HCT116 (cell line): Measurements from ENCODE around the gene COL23A1. TPM values are rescaled to one million over a fixed set of nuclear protein-coding genes. Genes with fewer than 3 reads are reported as not detected.

Source experiments
- ATAC-seq: fragments of 200-7000 bp; cut with Tn5 transposase; 2 replicates; pipeline ENCODE4 v1.9.1; 2020; ENCODE audit warnings: mild to moderate bottlenecking, moderate library complexity
- BruUV-seq: library from RNA; stranded (reverse); fragments of 400-500 nt; replicated peaks from 2 replicates; lab custom pipeline; 2021; lab: Mats Ljungman, UMichigan
- CTCF ChIA-PET: fragments of 300-600 bp; sonication (Branson Sonifier 250); formaldehyde crosslinking; loops from one replicate; lab custom pipeline; 2021; ENCODE audit warnings: antibody characterized with exemption; lab: Charles Lee
- POLR2A ChIA-PET: fragments of 300-600, 350-600 bp; sonication (Branson Sonifier 250); formaldehyde crosslinking; loops from one replicate; lab custom pipeline; 2021; ENCODE audit warnings: antibody characterized with exemption; lab: Charles Lee
- RAD21 ChIA-PET, 2 experiments: fragments of 300-600 bp; sonication (Branson Sonifier 250); formaldehyde crosslinking; loops; one replicate each; lab custom pipeline; 2023; ENCODE audit warnings: low total read pairs in 2 of 2; ENCODE audit not compliant: uncharacterized antibody in 2 of 2, unreplicated experiment in 2 of 2, low non-redundant PET in 1 of 2; lab: Charles Lee
- DNase-seq: peaks from one replicate; pipeline ENCODE4 v3.0.0-alpha.2; 2010; ENCODE audit warnings: low read depth, low spot score
- H2AFZ ChIP-seq: fragments of 200-600 bp; shearing (Covaris generic), sonication (generic); 2 replicates; pipeline ENCODE4 v1.6.1; 2017; ENCODE audit warnings: low read depth, mixed run types, mixed read lengths, antibody characterized with exemption, low read length; ENCODE audit not compliant: poor library complexity, severe bottlenecking
- H3K27ac ChIP-seq: 2 replicates; pipeline ENCODE4 v1.5.1; 2012; ENCODE audit warnings: low read depth, low read length
- H3K27me3 ChIP-seq: fragments of 200-600 bp; sonication (generic); 2 replicates; pipeline ENCODE4 v1.6.1; 2016; ENCODE audit warnings: mixed run types, low read length, mixed read lengths; ENCODE audit not compliant: insufficient read depth
- H3K36me3 ChIP-seq, 2 experiments: fragments of 200-500 bp in 1 of 2; fragments of 200-600 bp in 1 of 2; sonication (Bioruptor generic) in 1 of 2; sonication (generic) in 1 of 2; 2 replicates each; pipeline versions ENCODE4 v1.5.1 to v1.6.1; 2014 to 2016; ENCODE audit warnings: low read length in 2 of 2, inconsistent platforms in 1 of 2, mixed read lengths in 1 of 2, mixed run types in 1 of 2; ENCODE audit not compliant: insufficient read depth in 2 of 2, control insufficient read depth in 1 of 2
- H3K4me1 ChIP-seq, 2 experiments: fragments of 200-600 bp in 1 of 2; sonication (generic) in 1 of 2; 2 replicates each; pipeline versions ENCODE4 v1.5.1 to v1.6.1; 2012 to 2017; ENCODE audit warnings: low read length in 2 of 2, inconsistent platforms in 1 of 2, mild to moderate bottlenecking in 1 of 2, mixed read lengths in 1 of 2, mixed run types in 1 of 2, moderate library complexity in 1 of 2; ENCODE audit not compliant: insufficient read depth in 2 of 2, control insufficient read depth in 1 of 2
- H3K4me2 ChIP-seq: fragments of 200-600 bp; sonication (generic); 2 replicates; pipeline ENCODE4 v1.6.1; 2017; ENCODE audit warnings: mixed run types, low read length, mixed read lengths
- H3K4me3 ChIP-seq, 2 experiments: fragments of 200-600 bp in 1 of 2; sonication (generic) in 1 of 2; replicated peaks in 1 of 2; 2 replicates each; pipeline ENCODE4 v1.5.1; 2011 to 2016; ENCODE audit warnings: low read length in 2 of 2, control low read depth in 1 of 2, low read depth in 1 of 2, mild to moderate bottlenecking in 1 of 2, mixed read lengths in 1 of 2, mixed run types in 1 of 2
- H3K79me2 ChIP-seq: fragments of 200-600 bp; sonication (generic); 2 replicates; pipeline ENCODE4 v1.6.1; 2017; ENCODE audit warnings: mild to moderate bottlenecking, mixed run types, low read length, moderate library complexity, mixed read lengths; ENCODE audit not compliant: insufficient read depth
- H3K9ac ChIP-seq: fragments of 200-600 bp; sonication (generic); 2 replicates; pipeline ENCODE4 v1.6.1; 2016; ENCODE audit warnings: low read length, mixed read lengths
- H3K9me2 ChIP-seq: fragments of 200-600 bp; sonication (generic), shearing (Covaris generic); 2 replicates; pipeline ENCODE4 v1.6.1; 2017; ENCODE audit warnings: mixed run types, mild to moderate bottlenecking, moderate library complexity; ENCODE audit not compliant: insufficient read depth
- H3K9me3 ChIP-seq, 2 experiments: fragments of 200-500 bp in 1 of 2; fragments of 200-600 bp in 1 of 2; sonication (Bioruptor generic) in 1 of 2; sonication (generic) in 1 of 2; 2 replicates each; pipeline ENCODE4 v1.6.1; 2014 to 2017; ENCODE audit warnings: low read length in 2 of 2, mixed read lengths in 2 of 2, inconsistent platforms in 1 of 2, low read depth in 1 of 2, mild to moderate bottlenecking in 1 of 2, mixed run types in 1 of 2, moderate library complexity in 1 of 2; ENCODE audit not compliant: control insufficient read depth in 1 of 2, insufficient read depth in 1 of 2
- H4K20me1 ChIP-seq: fragments of 200-600 bp; sonication (generic), shearing (Covaris generic); 2 replicates; pipeline ENCODE4 v1.6.1; 2017; ENCODE audit warnings: mixed run types, mild to moderate bottlenecking, moderate library complexity; ENCODE audit not compliant: insufficient read depth
- EZH2phosphoT487 ChIP-seq: fragments of 200-600 bp; IDR thresholded peaks from 2 replicates; pipeline ENCODE4 v1.6.1; 2018; ENCODE audit warnings: antibody characterized with exemption, borderline replicate concordance
- FOSL1 ChIP-seq: IDR thresholded peaks from 2 replicates; pipeline ENCODE4 v1.6.1; 2012; ENCODE audit warnings: low read depth
- SIN3A ChIP-seq: IDR thresholded peaks from 2 replicates; pipeline ENCODE4 v1.6.1; 2012; ENCODE audit warnings: low read depth
- YY1 ChIP-seq: IDR thresholded peaks from 2 replicates; pipeline ENCODE4 v1.6.1; 2011; ENCODE audit warnings: low read length, low read depth, moderate library complexity, mild to moderate bottlenecking; ENCODE audit not compliant: insufficient replicate concordance; ENCODE audit errors: extremely low read depth
- ZFX ChIP-seq: fragments of 450-650 bp; IDR thresholded peaks from 2 replicates; pipeline ENCODE4 v1.6.1; 2017
- ZNF274 ChIP-seq: fragments of 200-500 bp; sonication (Bioruptor generic); IDR thresholded peaks from 2 replicates; pipeline ENCODE4 v1.6.1; 2014; ENCODE audit warnings: mild to moderate bottlenecking, low read depth, low read length, inconsistent platforms
- intact Hi-C: fragments of 100-400 bp; cut with micrococcal nuclease; formaldehyde crosslinking; loops from 2 replicates; pipeline ENCODE4 v1.10.0; 2022
- total RNA-seq: library from RNA; stranded (reverse); gene quantifications from one replicate; pipeline ENCODE4 v1.2.1, GENCODE V29; 2021; ENCODE audit not compliant: unreplicated experiment
- TF ChIP-seq, protein P1 (sequence below): IDR thresholded peaks from 2 replicates; pipeline ENCODE4 v1.6.1; 2011; ENCODE audit warnings: mild to moderate bottlenecking, low read length, moderate library complexity; ENCODE audit not compliant: insufficient replicate concordance; ENCODE audit errors: extremely low read depth
- TF ChIP-seq, protein P2 (sequence below): IDR thresholded peaks from 2 replicates; pipeline ENCODE4 v1.6.1; 2012; ENCODE audit warnings: low read depth

COL23A1 gene
- total RNA-seq, 1 experiment from 2014 or later = not detected

- Histone ChIP-seq H3K4me3 (no peak overlapping the region), H3K9ac (no peak overlapping the region), H3K4me1 (peaks cover 0 to 16% of the 10 kb centered on the region in 2 experiments; a peak in 3 of 4 replicates), H3K27me3 (no peaks in the 10 kb centered on the region), H3K9me2 (no peaks in the 10 kb centered on the region), H4K20me1 (no peaks in the 10 kb centered on the region), H3K36me3 (no peaks in the 10 kb centered on the region), H3K4me2 (no peak overlapping the region), H3K9me3 (no peaks in the 10 kb centered on the region), H3K79me2 (peaks cover 4% of the 10 kb centered on the region), H3K27ac (no peak overlapping the region), H2AFZ (no peak overlapping the region)
- intact Hi-C loops = loop anchor here (5.0 kb wide), 1 partner anchor 316 kb away; no protein-coding TSS in a partner anchor
- BruUV-seq = no TSS peak
- ChIA-PET POLR2A (no interaction called here), RAD21 (no interaction called here), CTCF (no interaction called here)
- ATAC-seq (no peak), DNase-seq (no peak)
- TF ChIP-seq SIN3A (no peak), EZH2phosphoT487 (no peak), ZNF274 (no peak), ZFX (no peak), YY1 (no peak), FOSL1 (no peak)
- TF ChIP-seq, protein P1, sequence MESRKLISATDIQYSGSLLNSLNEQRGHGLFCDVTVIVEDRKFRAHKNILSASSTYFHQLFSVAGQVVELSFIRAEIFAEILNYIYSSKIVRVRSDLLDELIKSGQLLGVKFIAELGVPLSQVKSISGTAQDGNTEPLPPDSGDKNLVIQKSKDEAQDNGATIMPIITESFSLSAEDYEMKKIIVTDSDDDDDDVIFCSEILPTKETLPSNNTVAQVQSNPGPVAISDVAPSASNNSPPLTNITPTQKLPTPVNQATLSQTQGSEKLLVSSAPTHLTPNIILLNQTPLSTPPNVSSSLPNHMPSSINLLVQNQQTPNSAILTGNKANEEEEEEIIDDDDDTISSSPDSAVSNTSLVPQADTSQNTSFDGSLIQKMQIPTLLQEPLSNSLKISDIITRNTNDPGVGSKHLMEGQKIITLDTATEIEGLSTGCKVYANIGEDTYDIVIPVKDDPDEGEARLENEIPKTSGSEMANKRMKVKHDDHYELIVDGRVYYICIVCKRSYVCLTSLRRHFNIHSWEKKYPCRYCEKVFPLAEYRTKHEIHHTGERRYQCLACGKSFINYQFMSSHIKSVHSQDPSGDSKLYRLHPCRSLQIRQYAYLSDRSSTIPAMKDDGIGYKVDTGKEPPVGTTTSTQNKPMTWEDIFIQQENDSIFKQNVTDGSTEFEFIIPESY = no peak
- TF ChIP-seq, protein P2, sequence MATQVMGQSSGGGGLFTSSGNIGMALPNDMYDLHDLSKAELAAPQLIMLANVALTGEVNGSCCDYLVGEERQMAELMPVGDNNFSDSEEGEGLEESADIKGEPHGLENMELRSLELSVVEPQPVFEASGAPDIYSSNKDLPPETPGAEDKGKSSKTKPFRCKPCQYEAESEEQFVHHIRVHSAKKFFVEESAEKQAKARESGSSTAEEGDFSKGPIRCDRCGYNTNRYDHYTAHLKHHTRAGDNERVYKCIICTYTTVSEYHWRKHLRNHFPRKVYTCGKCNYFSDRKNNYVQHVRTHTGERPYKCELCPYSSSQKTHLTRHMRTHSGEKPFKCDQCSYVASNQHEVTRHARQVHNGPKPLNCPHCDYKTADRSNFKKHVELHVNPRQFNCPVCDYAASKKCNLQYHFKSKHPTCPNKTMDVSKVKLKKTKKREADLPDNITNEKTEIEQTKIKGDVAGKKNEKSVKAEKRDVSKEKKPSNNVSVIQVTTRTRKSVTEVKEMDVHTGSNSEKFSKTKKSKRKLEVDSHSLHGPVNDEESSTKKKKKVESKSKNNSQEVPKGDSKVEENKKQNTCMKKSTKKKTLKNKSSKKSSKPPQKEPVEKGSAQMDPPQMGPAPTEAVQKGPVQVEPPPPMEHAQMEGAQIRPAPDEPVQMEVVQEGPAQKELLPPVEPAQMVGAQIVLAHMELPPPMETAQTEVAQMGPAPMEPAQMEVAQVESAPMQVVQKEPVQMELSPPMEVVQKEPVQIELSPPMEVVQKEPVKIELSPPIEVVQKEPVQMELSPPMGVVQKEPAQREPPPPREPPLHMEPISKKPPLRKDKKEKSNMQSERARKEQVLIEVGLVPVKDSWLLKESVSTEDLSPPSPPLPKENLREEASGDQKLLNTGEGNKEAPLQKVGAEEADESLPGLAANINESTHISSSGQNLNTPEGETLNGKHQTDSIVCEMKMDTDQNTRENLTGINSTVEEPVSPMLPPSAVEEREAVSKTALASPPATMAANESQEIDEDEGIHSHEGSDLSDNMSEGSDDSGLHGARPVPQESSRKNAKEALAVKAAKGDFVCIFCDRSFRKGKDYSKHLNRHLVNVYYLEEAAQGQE = no peak
Measured at GRCh38 chr5:178236679-178237078, 353.5 kb downstream of the COL23A1 start.
